Suppressor macrophage treated with lipopolysaccharide for 4 hours (primary cell): ENCODE measurements around the gene KRT80.

ENCODE experiments used
- DNase-seq: peaks from one replicate; pipeline ENCODE4 v3.0.0-alpha.2; 2020

Gene KRT80

DNA sequence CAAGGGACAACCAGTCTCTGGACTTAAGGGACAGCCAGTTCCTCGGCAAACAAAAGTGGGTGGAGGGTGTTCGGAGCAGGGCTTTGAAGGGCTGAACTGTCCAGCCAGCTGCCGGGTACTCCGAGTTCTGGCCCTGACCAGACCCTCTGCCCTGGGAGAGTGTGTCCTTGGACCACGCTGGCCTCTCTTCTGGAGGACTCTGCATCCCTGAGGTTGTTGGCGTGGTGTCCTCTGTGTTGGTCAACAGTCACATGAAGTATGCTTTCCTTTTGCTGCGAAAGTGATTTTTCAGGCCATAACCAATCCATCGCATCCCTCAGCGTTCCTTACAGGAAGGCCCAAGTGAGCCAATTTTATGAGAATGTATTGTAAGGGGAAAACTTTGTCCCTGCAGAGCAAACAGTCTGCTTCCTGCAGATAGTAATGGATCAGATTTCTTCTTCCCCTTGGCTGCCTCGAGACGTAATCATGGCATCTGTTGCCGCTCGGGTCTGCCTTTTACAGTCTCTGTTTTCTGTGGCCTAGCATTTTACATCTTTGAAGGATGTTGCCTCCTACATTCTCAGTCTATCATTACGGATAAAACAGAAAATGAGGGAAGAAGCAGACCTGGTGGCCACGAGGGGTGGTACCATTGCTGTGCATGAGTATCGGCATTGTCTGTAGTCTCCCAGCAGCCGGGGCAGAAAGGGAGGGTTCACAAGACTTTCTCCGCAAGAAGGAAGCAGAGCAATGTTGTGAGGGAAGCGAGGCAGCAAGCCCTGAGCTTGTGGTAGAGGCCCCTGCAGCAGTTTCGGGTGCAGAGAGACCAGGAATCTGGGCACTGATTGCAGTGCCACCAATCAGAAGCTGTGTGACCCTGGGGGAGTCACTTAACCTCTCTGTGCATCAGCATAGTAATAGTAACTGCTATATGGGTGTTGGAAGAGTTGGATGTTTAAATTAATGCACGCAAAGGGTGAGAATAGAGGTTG, 64.9 kb downstream of the KRT80 start:
- no peak for DNase-seq

DNA sequence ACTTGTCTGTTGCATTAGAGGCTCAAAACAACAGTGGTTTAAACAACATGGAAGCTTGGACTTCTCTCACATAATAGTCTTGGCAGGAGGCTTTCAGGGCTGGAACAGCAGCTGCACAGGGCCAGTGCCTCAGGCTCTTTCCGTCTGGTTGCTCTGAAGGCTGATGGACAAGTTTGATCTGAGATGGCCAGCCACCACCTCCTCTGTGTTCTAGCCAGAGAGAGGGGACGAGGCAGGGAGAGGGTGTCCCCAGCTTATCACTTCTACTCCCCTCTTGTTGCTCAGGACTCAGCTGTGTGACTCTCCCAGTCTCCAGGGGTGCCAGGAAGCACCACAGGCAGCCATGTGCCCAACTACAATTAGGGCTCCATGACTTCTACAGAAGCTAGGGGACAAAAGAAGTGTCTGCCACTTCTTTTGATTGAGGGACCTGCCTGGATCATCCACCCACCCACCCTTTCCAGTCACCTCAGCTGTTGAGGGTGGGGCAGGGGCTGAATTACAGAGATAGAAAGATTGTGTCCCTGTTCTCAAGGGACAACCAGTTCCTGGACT, 65.7 kb downstream of the KRT80 start:
- no peak for DNase-seq

DNA sequence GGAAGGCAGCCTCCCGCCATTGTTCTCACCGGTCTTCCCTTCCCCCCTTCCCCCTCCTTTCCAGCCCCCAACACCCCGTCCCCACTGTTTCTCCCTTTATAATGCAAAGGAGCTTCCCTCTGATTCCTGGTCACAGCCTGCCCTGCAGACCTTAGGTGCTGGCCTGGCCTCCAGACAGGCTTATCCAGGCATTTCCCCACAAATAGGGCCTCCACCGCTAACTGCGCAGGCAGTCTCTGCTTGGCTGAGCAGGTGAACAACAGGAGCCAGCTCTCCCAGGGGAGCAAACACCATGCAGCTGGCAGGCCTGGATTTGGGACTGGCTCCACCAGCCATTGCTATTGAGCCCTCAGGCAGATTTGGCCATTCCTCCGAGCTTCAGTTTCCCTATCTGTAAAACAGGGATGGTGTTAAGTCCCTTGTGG, 66.3 kb downstream of the KRT80 start:
- DNase-seq, result no peak

- no peak for DNase-seq
Observed at GRCh38 chr12:52123487-52124186, 68.2 kb downstream of the KRT80 start.

- DNase-seq, result no peak
Observed at GRCh38 chr12:52122904-52123303, 68.9 kb downstream of the KRT80 start.

DNA sequence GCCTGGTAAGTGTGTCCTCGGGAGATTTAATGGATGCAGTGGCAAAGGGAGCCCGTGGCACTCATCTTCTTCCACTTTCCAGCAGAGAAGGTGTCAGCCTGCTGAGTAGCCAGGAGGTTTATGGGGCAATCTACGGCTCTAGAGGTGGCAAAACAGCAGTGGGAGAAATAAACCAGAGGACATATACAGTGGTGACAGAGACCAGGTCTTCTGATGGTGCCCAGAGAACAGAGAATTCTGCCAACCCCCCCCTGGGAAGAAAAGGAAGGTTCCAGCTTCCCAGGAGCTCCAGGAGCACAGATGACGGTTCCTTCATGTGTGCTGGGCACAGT, 69.3 kb downstream of the KRT80 start:
- no peak for DNase-seq

GRCh38 chr12:52121824-52122539, 69.8 kb downstream of the KRT80 start:
- DNase-seq, result peak; percentile 63

DNA sequence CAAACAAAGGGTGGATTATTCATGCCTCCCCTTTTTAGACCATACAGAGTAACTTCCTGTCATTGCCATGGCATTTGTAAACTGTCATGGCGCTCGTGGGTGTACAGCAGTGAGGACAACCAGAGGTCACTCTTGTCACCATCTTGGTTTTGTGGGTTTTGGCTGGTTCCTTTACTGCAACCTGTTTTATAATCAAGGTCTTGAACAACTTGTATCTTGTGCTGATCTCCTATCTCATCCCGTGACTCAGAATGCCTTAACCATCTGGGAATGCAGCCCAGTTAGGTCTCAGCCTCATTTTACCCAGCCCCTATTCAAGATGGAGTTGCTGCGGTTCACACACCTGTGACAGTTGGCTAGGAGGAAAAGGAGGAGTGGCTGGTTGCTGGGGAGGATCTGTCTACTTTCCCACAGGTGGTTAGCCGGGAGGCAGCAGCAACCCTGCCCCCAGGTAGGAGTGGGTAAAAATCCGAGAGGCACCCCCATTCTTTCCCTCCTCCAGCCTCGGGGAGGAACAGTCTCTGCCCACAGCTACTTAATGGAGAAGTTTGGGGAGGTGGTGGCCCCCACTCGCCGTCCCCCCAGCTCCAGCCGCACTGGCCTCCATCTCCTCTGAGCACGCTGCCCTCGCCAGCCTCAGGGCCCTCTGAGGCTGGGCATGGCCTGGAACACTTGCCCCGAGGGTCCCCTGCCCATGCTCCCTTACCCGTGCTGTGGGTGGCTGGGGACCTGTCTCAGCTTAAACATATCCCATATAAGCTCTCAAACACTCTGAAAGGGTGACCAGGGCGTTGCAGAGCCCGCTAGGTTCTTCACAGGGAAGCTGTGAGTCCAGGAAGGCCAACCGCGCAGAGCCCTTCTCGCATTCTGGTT, 70.6 kb downstream of the KRT80 start:
- no peak for DNase-seq

- DNase-seq, result peak; percentile 25
Observed at GRCh38 chr12:52119398-52120254, 72.2 kb downstream of the KRT80 start.
